Measurements from ENCODE around the gene TMEM192.
"Not testable (repeated sequence)": the region's sequence is repeated elsewhere in the genome, so short reads cannot be mapped to it uniquely, and the experiment has no call there.

TMEM192 gene

DNA sequence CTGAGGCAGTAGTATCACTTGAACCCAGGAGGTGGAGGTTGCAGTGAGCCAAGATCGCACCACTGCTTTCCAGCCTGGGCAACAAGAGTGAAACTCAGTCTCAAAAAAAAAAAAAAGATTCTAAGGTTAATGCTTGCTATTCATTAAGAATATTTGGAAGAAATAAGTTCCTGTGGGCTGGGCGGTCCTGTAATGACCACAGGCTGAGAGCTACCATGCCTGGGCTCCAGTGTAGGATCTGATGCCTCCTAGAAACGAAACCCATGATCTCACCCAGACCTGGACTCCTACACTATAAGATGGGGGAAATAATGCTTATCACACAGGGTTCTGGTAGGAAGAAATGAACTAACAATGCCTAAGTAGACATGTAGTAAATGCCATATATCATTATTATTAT lies 17.8 kb downstream of the TMEM192 start:
- TF ChIP-seq, protein P1, sequence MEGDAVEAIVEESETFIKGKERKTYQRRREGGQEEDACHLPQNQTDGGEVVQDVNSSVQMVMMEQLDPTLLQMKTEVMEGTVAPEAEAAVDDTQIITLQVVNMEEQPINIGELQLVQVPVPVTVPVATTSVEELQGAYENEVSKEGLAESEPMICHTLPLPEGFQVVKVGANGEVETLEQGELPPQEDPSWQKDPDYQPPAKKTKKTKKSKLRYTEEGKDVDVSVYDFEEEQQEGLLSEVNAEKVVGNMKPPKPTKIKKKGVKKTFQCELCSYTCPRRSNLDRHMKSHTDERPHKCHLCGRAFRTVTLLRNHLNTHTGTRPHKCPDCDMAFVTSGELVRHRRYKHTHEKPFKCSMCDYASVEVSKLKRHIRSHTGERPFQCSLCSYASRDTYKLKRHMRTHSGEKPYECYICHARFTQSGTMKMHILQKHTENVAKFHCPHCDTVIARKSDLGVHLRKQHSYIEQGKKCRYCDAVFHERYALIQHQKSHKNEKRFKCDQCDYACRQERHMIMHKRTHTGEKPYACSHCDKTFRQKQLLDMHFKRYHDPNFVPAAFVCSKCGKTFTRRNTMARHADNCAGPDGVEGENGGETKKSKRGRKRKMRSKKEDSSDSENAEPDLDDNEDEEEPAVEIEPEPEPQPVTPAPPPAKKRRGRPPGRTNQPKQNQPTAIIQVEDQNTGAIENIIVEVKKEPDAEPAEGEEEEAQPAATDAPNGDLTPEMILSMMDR (IDR thresholded peaks at IDR 0.05; ENCODE audit: extremely low read depth, missing control alignments) = no peak
- DNase-seq (ENCODE audit: low spot score) = no peak

DNA sequence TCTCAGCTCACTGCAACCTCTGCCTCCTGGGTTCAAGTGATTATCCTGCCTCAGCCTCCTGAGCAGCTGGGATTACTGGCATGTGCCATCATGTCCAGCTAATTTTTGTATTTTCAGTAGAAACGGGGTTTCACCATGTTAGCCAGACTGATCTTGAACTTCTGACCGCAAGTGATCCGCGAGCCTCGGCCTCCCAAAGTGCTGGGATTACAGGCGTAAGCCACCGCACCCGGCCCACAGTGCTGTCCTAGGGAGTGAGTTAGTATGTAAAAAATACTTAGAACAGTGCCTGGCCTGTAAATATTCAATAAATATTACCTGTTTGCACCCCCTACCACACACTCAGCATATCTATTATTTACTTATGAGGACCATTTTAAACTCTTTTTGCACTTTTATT lies 20.5 kb downstream of the TMEM192 start:
- not testable (repeated sequence) for DNase-seq (ENCODE audit: low spot score)

DNA sequence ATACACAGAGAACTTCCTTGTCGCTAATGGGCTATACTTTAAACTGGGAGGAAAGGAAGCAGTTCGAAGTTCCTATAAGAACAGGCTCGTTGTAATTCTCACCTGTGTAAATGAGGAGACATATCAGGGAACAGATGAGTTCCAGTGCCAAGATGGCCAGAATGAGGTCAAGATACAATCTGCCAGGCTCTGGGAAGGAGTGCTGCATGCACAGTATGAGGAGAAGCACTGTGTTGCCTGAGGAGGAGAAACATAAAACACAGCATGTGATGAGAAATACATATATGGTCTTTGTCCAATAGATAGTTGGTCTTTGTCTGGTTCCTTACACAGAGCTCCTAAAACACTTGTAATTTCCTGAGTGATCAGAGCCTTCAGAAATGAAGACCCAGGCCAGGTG lies 24.3 kb downstream of the TMEM192 start:
- no peak for DNase-seq (ENCODE audit: low spot score)
- TF ChIP-seq, protein P1 (IDR thresholded peaks at IDR 0.05; ENCODE audit: extremely low read depth, missing control alignments) = no peak

DNA sequence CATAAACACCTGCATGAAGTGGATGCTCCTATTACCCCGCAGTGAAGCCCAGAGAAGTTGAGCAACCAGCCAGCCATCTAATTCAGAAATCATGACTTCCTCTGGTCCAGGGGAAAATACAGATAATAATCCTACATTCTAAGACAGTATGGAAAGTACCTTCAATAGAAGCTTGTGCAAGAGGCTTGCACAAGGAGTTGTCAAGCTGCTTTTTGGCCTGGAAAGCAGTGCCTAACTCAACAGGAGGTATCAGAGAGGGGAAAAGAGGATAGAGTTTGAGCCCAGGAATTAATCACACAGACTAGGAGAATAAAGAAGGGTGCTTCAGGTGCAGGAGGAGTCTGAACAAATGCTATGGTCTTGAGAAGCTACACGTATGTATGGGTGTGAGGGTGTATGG lies 26.7 kb downstream of the TMEM192 start:
- TF ChIP-seq, protein P1 (IDR thresholded peaks at IDR 0.05; ENCODE audit: extremely low read depth, missing control alignments) = no peak
- DNase-seq (ENCODE audit: low spot score) = no peak

DNA sequence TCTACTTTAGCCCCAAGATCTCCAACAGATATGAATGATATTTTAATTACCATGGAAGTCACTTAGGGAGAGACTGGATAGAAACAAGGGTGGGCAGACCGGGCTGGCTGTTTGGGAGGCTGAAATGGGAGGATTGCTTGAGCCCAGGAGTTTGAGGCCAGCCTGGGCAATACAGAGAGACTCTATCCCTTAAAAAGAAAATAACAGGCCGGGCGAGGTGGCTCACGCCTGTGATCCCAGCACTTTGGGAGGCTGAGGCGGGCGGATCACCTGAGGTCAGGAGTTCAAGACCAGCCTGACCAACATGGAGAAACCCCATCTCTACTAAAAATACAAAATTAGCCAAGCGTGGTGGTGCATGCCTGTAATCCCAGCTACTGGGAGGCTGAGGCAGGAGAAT lies 27.9 kb downstream of the TMEM192 start:
- not testable (repeated sequence) for DNase-seq (ENCODE audit: low spot score)

DNA sequence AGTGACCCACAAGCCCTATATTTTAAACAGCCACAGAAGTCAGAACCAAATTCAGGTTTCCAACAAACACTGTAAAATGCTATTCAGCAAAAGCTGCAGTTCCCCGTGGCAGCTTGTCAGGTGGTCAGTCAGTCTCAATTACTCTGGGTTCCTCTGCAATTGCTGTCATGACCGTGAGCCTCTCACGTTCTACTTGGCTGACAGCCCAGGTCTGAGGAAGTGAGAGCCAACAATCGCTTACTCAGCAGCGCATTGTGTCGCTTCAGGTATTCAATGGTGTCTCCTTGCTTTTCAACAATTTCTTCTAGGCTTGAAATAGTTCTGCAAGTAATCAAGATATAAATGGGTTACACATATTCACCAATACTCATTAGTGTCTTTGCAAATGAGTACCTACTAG lies 33.2 kb downstream of the TMEM192 start:
- TF ChIP-seq, protein P1 (IDR thresholded peaks at IDR 0.05; ENCODE audit: extremely low read depth, missing control alignments) = no peak
- DNase-seq (ENCODE audit: low spot score) = no peak

DNA sequence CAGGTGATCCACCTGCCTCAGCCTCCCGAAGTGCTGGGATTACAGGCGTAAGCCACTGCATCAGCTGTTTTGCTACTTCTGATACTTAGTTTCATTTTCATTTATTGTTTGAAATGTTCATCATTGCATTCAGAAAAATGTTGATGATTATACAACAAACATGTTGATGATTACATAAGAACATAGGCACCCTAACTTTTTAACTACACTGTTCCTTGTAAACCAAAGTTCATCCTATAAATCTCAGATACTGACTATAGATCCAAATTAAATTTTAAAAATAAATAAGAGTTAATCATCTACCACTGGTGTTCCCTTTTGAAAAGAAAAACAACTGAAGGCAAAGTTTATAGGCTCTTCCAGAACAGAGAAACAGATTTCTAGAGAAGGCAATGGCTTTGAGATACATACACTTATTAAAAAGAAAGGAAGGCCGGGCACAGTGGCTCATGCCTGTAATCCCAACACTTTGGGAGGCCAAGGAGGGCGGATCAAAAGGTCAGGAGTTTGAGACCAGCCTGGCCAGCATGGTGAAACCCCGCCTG lies 35.6 kb downstream of the TMEM192 start:
- TF ChIP-seq, protein P1 (IDR thresholded peaks at IDR 0.05; ENCODE audit: extremely low read depth, missing control alignments) = no peak

DNA sequence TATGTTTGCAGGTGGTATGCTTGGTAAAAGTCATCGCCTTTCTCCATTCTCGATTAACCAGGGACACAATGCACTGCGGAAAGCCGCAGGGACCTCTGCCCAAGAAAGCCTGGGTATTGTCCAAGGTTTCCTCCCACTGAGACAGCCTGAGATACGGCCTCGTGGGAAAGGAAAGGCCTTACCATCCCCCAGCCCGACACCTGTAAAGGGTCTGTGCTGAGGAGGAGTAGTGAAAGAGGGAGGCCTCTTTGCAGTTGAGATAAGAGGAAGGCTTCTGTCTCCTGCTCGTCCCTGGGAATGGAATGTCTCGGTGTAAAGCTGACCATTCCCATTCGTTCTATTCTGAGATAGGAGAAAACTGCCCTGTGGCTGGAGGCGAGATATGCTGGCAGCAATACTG lies 39.3 kb downstream of the TMEM192 start:
- not testable (repeated sequence) for DNase-seq (ENCODE audit: low spot score)

More for the DNA sequence above, 35.6 kb downstream of the TMEM192 start:
- DNase-seq (ENCODE audit: low spot score) = no peak

DNA sequence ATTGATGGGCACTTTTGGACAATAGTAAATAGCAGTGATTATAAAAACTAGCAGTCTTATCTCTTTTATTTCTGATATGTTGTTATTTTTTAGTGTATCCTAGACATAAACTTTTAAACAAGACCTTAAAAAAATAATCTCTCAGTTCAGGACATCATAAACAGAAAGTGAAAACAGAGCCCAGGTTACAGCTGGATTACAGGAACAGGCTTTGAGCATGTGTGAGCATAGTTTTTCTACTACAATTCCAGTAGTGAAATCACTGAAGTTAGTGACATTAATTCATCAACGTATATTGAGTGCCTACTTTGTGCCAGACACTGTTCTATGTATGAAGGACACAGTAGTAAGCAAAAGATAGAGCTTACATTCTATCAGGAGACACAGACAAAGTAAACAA lies 42.1 kb downstream of the TMEM192 start:
- no peak for DNase-seq (ENCODE audit: low spot score)
- TF ChIP-seq, protein P1 (IDR thresholded peaks at IDR 0.05; ENCODE audit: extremely low read depth, missing control alignments) = no peak
